Vagina (tissue), 2 donors: Measurements from ENCODE around the gene PHPT1.

Experiments
- CTCF ChIP-seq, 3 experiments: fragments of 450-650 bp in 2 of 3; fragments of 200-600 bp in 1 of 3; sonication (generic) in 1 of 3; IDR thresholded peaks; one replicate each; pipeline ENCODE4 v1.5.1; 2017 to 2019; ENCODE audit warnings: antibody characterized with exemption in 3 of 3, mild to moderate bottlenecking in 2 of 3, moderate library complexity in 2 of 3
- POLR2A ChIP-seq, 2 donors: fragments of 450-650 bp; IDR thresholded peaks; one replicate each; pipeline ENCODE4 v1.6.1; 2017; ENCODE audit warnings: antibody characterized with exemption in 2 of 2, mild to moderate bottlenecking in 2 of 2, moderate library complexity in 2 of 2

- TF ChIP-seq CTCF (IDR thresholded peaks at IDR 0.05) (no peak), POLR2A (IDR thresholded peaks at IDR 0.05) (no peak)
Measured at GRCh38 chr9:136898483-136899100, 49.4 kb downstream of the PHPT1 start.
